Keratinocyte (primary cell): ENCODE measurements around the gene SLC25A12. TPM values are rescaled to one million over a fixed set of nuclear protein-coding genes. Genes with fewer than 3 reads are reported as not detected.

Experiments
- DNase-seq: peaks from one replicate; pipeline ENCODE4 v3.0.0-alpha.2; 2011; ENCODE audit warnings: low read depth, missing footprints, low spot score
- FAIRE-seq: peaks from 2 replicates; lab custom pipeline; 2011; peaks lifted over from hg19 to GRCh38; lab: Jason Lieb, UNC
- H2AFZ ChIP-seq: 2 replicates; pipeline ENCODE4 v1.6.0; 2012; ENCODE audit warnings: low read length, control low read depth, inconsistent platforms; ENCODE audit not compliant: control insufficient read depth
- H3K27ac ChIP-seq: 2 replicates; pipeline ENCODE4 v1.5.1; 2011; ENCODE audit warnings: low read length; ENCODE audit not compliant: control insufficient read depth, insufficient read depth
- H3K27me3 ChIP-seq: 3 replicates; pipeline ENCODE4 v1.6.0; 2011; ENCODE audit warnings: low read length; ENCODE audit not compliant: control insufficient read depth, insufficient read depth; ENCODE audit errors: extremely low read depth
- H3K36me3 ChIP-seq, 2 experiments: 2 replicates in 1 of 2; 3 replicates in 1 of 2; pipeline ENCODE4 v1.5.1; 2011; ENCODE audit warnings: low read length in 2 of 2, mild to moderate bottlenecking in 1 of 2; ENCODE audit not compliant: control insufficient read depth in 2 of 2, insufficient read depth in 2 of 2; ENCODE audit errors: extremely low read depth in 1 of 2
- H3K4me1 ChIP-seq: 3 replicates; pipeline ENCODE4 v1.5.1; 2011; ENCODE audit warnings: low read length; ENCODE audit not compliant: control insufficient read depth, insufficient read depth; ENCODE audit errors: extremely low read depth
- H3K4me2 ChIP-seq: 3 replicates; pipeline ENCODE4 v1.6.0; 2011; ENCODE audit warnings: low read depth, low read length; ENCODE audit not compliant: control insufficient read depth, insufficient read depth; ENCODE audit errors: extremely low read depth
- H3K4me3 ChIP-seq, 3 experiments: fragments of 200-600 bp in 1 of 3; sonication (generic) in 1 of 3; 2 replicates in 2 of 3; 3 replicates in 1 of 3; pipeline ENCODE4 v1.5.1; 2011 to 2016; ENCODE audit warnings: low read length in 3 of 3, mild to moderate bottlenecking in 3 of 3, control low read depth in 2 of 3, inconsistent platforms in 1 of 3, low read depth in 1 of 3, mixed read lengths in 1 of 3, mixed run types in 1 of 3, moderate library complexity in 1 of 3; ENCODE audit not compliant: control insufficient read depth in 2 of 3, insufficient read depth in 2 of 3; ENCODE audit errors: extremely low read depth in 1 of 3
- H3K79me2 ChIP-seq: 2 replicates; pipeline ENCODE4 v1.6.0; 2012; ENCODE audit warnings: low read length; ENCODE audit not compliant: control insufficient read depth, insufficient read depth
- H3K9ac ChIP-seq: 3 replicates; pipeline ENCODE4 v1.6.0; 2011; ENCODE audit warnings: low read length; ENCODE audit not compliant: control insufficient read depth, insufficient read depth; ENCODE audit errors: extremely low read depth
- H3K9me1 ChIP-seq: 3 replicates; pipeline ENCODE4 v1.6.0; 2011; ENCODE audit warnings: low read length; ENCODE audit not compliant: control insufficient read depth, insufficient read depth; ENCODE audit errors: extremely low read depth
- H3K9me3 ChIP-seq: 2 replicates; pipeline ENCODE4 v1.5.1; 2012; ENCODE audit warnings: low read depth, low read length; ENCODE audit not compliant: control insufficient read depth
- H4K20me1 ChIP-seq: 3 replicates; pipeline ENCODE4 v1.6.0; 2011; ENCODE audit warnings: low read length; ENCODE audit not compliant: control insufficient read depth, insufficient read depth; ENCODE audit errors: extremely low read depth
- EZH2 ChIP-seq: IDR thresholded peaks from one replicate; pipeline ENCODE4 v1.6.1; 2012; ENCODE audit warnings: inconsistent platforms, mild to moderate bottlenecking, low read length, moderate library complexity
- dilution Hi-C: fragments of 300-500 bp; cut with MboI; formaldehyde crosslinking; loops from one replicate; pipeline ENCODE4 v1.7.0; 2020; ENCODE audit warnings: low sequenced_read_pairs; ENCODE audit not compliant: extremely low pct_ligation_motif_present
- polyA plus RNA-seq, 5 experiments: library from polyadenylated mRNA; depleted of rRNA in 3 of 5; stranded (reverse) in 3 of 5; stranded (forward) in 1 of 5; unstranded in 1 of 5; fragments of >200 nt; gene quantifications; 1 replicate in 1 of 5; 2 replicates in 3 of 5; 3 replicates in 1 of 5; pipeline versions ENCODE4 v1.2.1 to v1.2.3, GENCODE V29; 2011 to 2012; ENCODE audit warnings: missing spikeins in 2 of 5, low read depth in 1 of 5, low replicate concordance in 1 of 5
- TF ChIP-seq, protein P1 (sequence below), 3 experiments: IDR thresholded peaks in 1 of 3; conservative IDR thresholded peaks in 1 of 3; optimal IDR thresholded peaks in 1 of 3; 2 replicates in 2 of 3; 3 replicates in 1 of 3; pipeline versions ENCODE3 to v1.5.1; 2011; ENCODE audit warnings: low read length in 3 of 3, mild to moderate bottlenecking in 3 of 3, moderate library complexity in 2 of 3, control low read depth in 1 of 3, inconsistent platforms in 1 of 3; ENCODE audit not compliant: insufficient read depth in 2 of 3; ENCODE audit errors: extremely low read depth in 1 of 3

The SLC25A12 gene
- polyA plus RNA-seq, 1 donor (not counting 4 experiments of a cell fraction or from before 2014, with no cell fraction given), result 27.7 TPM

DNA sequence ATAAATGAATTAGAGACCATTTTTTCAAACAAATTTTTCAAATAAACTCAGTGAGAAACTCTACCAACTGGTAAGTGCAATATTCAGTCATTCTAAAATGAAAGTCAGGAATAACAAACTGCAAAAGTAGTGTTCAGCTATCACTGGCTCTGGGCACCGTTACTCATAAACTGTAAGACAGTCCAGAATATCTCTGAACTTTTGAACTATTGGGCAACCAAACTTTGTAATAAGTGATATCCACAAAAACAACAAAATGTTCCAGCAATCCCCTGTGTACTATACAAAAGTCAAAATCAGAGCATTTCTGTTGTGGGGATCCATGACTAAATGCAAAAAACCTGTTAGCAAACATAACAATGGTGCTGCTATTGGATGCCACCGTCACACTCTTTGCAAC lies 56.3 kb downstream of the SLC25A12 start:
- Histone ChIP-seq H3K9ac (no peak overlapping the region), H3K4me1 (no peaks in the 10 kb centered on the region), H3K79me2 (no peaks in the 10 kb centered on the region), H3K4me2 (no peak overlapping the region), H4K20me1 (no peaks in the 10 kb centered on the region), H3K36me3 (peaks cover 13 to 15% of the 10 kb centered on the region in 2 experiments), H3K27ac (no peak overlapping the region), H3K9me3 (no peaks in the 10 kb centered on the region), H2AFZ (no peak overlapping the region), H3K9me1 (no peaks in the 10 kb centered on the region), H3K27me3 (no peaks in the 10 kb centered on the region), H3K4me3 (no peak overlapping the region)
- FAIRE-seq, result no peak
- dilution Hi-C loops, result no loop called here
- TF ChIP-seq EZH2, result no peak
- TF ChIP-seq, protein P1, sequence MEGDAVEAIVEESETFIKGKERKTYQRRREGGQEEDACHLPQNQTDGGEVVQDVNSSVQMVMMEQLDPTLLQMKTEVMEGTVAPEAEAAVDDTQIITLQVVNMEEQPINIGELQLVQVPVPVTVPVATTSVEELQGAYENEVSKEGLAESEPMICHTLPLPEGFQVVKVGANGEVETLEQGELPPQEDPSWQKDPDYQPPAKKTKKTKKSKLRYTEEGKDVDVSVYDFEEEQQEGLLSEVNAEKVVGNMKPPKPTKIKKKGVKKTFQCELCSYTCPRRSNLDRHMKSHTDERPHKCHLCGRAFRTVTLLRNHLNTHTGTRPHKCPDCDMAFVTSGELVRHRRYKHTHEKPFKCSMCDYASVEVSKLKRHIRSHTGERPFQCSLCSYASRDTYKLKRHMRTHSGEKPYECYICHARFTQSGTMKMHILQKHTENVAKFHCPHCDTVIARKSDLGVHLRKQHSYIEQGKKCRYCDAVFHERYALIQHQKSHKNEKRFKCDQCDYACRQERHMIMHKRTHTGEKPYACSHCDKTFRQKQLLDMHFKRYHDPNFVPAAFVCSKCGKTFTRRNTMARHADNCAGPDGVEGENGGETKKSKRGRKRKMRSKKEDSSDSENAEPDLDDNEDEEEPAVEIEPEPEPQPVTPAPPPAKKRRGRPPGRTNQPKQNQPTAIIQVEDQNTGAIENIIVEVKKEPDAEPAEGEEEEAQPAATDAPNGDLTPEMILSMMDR (optimal IDR thresholded peaks at IDR 0.05 in 1 of 3, IDR thresholded peaks at IDR 0.05 in 1 of 3, conservative IDR thresholded peaks at IDR 0.05 in 1 of 3; ENCODE audit: extremely low read depth in 1 of 3, insufficient read depth in 2 of 3, low read length in 3 of 3), result no peak
- DNase-seq, result no peak

DNA sequence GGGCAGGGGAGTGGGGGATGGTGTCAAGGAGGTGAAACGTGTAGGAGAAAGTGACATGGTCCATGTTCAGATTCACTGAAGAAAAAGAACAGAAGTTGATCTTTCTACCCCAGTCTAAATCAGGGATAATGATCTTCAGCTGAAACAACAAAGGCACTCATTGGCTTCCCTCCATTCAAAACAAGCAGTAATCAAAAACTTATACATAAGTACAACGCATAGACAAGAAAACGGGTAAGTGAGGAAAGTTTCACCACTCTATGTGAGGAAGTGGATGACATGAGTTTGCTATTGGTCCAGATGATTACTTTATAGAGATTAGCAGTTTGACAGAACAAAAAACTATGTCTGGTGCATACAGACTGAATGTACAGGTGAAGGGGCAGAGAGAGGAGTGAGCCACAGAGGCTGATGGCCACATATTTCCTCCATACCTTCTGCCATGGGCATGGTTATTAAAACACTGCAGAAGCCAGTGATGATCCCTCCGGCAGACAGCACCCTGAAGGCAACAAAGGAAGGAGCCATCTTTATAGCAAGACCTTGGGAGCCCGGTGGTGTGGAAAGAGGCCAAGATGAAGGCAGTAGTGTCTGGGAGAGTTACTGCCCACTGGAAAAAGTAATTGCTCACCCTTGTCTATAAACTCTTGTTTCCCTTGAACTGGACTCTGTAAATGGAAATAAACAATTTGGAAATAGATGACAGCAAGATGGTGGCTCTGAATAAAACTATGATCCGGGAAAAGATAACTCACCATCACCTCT lies 57.7 kb downstream of the SLC25A12 start:
- no peaks in the 10 kb centered on the region for H3K4me1 ChIP-seq
- no peaks in the 10 kb centered on the region for H3K79me2 ChIP-seq
- peaks cover 17 to 20% of the 10 kb centered on the region in 2 experiments for H3K36me3 ChIP-seq
- no peaks in the 10 kb centered on the region for H4K20me1 ChIP-seq
- DNase-seq (no peak), FAIRE-seq (no peak)
- no peak overlapping the region for H3K4me3 ChIP-seq
- H3K27ac ChIP-seq, result no peak overlapping the region
- TF ChIP-seq, protein P1 (optimal IDR thresholded peaks at IDR 0.05 in 1 of 3, IDR thresholded peaks at IDR 0.05 in 1 of 3, conservative IDR thresholded peaks at IDR 0.05 in 1 of 3; ENCODE audit: extremely low read depth in 1 of 3, insufficient read depth in 2 of 3, low read length in 3 of 3), result no peak
- TF ChIP-seq EZH2, result no peak
- H2AFZ ChIP-seq, result no peak overlapping the region
- no peaks in the 10 kb centered on the region for H3K27me3 ChIP-seq
- dilution Hi-C loops, result no loop called here
- no peak overlapping the region for H3K4me2 ChIP-seq
- H3K9me3 ChIP-seq, result peaks cover 5% of the 10 kb centered on the region
- H3K9ac ChIP-seq, result no peak overlapping the region
- no peaks in the 10 kb centered on the region for H3K9me1 ChIP-seq
